Activated naive CD4-positive, alpha-beta T cell treated with anti-CD3 and anti-CD28 coated beads for 36 hours (primary cell): ENCODE data around the gene CYP26A1. TPM values are rescaled to one million over a fixed set of nuclear protein-coding genes. Genes with fewer than 3 reads are reported as not detected.

ENCODE experiments used
- CTCF ChIA-PET: fragments of 350-600 bp; sonication (Branson Sonifier 250); formaldehyde crosslinking; loops from one replicate; lab custom pipeline; 2021; ENCODE audit warnings: antibody characterized with exemption; lab: Charles Lee
- DNase-seq: peaks from one replicate; pipeline ENCODE4 v3.0.0-alpha.2; 2020
- H3K27ac Mint-ChIP-seq: one replicate; pipeline ENCODE4 v1.8.0; 2021; ENCODE audit warnings: mild to moderate bottlenecking, mixed read lengths
- H3K27me3 Mint-ChIP-seq: one replicate; pipeline ENCODE4 v1.8.0; 2021; ENCODE audit warnings: low read depth, mixed read lengths
- H3K36me3 Mint-ChIP-seq: one replicate; pipeline ENCODE4 v1.8.0; 2021; ENCODE audit warnings: low read depth, mixed read lengths
- H3K4me1 Mint-ChIP-seq: one replicate; pipeline ENCODE4 v1.8.0; 2021; ENCODE audit warnings: low read depth, mixed read lengths
- H3K4me3 Mint-ChIP-seq: one replicate; pipeline ENCODE4 v1.8.0; 2021; ENCODE audit warnings: mild to moderate bottlenecking, moderate library complexity, mixed read lengths
- H3K9me3 Mint-ChIP-seq: one replicate; pipeline ENCODE4 v1.8.0; 2021; ENCODE audit warnings: mixed read lengths
- intact Hi-C: fragments of 100-400 bp; cut with micrococcal nuclease; formaldehyde crosslinking; loops from one replicate; pipeline ENCODE4 v1.15.1; 2023
- total RNA-seq, 2 experiments: library from RNA; stranded (reverse); gene quantifications; one replicate each; pipeline ENCODE4 v1.2.3, GENCODE V29; 2021

CYP26A1 gene
- total RNA-seq, 2 experiments from 2014 or later, result not detected

GRCh38 chr10:93066544-93066913 is 7.2 kb upstream of the CYP26A1 start:
- CTCF ChIA-PET, result interaction anchor here (2.7 kb wide), 1 partner anchor 14 kb away, joined by 13 read pairs; no protein-coding TSS in a partner anchor
- Mint-ChIP-seq H3K4me1 (peaks cover 23% of the 10 kb centered on the region), H3K36me3 (no peaks in the 10 kb centered on the region), H3K4me3 (no peak overlapping the region), H3K27me3 (peaks cover 79% of the 10 kb centered on the region), H3K9me3 (no peaks in the 10 kb centered on the region), H3K27ac (no peak overlapping the region)
- intact Hi-C loops, result loop anchor here (10.0 kb wide), 1 partner anchor 372 kb away; no protein-coding TSS in a partner anchor
- DNase-seq, result no peak

- CTCF ChIA-PET, result interaction anchor here (0.6 to 2.7 kb wide), 6 partner anchors 9 to 291 kb away, joined by 3 to 13 read pairs (median 4); no protein-coding TSS in a partner anchor
- DNase-seq, result no peak
- H3K36me3 Mint-ChIP-seq, result no peaks in the 10 kb centered on the region
- H3K27ac Mint-ChIP-seq, result no peak overlapping the region
- peaks cover 79% of the 10 kb centered on the region for H3K27me3 Mint-ChIP-seq
- no peaks in the 10 kb centered on the region for H3K9me3 Mint-ChIP-seq
- H3K4me3 Mint-ChIP-seq, result no peak overlapping the region
- intact Hi-C loops, result loop anchor here (10.0 kb wide), 1 partner anchor 373 kb away; no protein-coding TSS in a partner anchor
- peaks cover 23% of the 10 kb centered on the region for H3K4me1 Mint-ChIP-seq
Measured at GRCh38 chr10:93067443-93068365, 6.0 kb upstream of the CYP26A1 start.

GRCh38 chr10:93068411-93069244 is 5.1 kb upstream of the CYP26A1 start:
- CTCF ChIA-PET, result interaction anchor here (0.6 to 2.7 kb wide), 4 partner anchors 8 to 290 kb away, joined by 3 to 13 read pairs (median 5); no protein-coding TSS in a partner anchor
- no peaks in the 10 kb centered on the region for H3K9me3 Mint-ChIP-seq
- H3K4me3 Mint-ChIP-seq, result no peak overlapping the region
- peaks cover 25% of the 10 kb centered on the region for H3K4me1 Mint-ChIP-seq
- no peak overlapping the region for H3K27ac Mint-ChIP-seq
- DNase-seq, result no peak
- H3K27me3 Mint-ChIP-seq, result peaks cover 83% of the 10 kb centered on the region
- intact Hi-C loops, result loop anchor here (10.0 kb wide), 1 partner anchor 374 kb away; no protein-coding TSS in a partner anchor
- no peaks in the 10 kb centered on the region for H3K36me3 Mint-ChIP-seq

DNA sequence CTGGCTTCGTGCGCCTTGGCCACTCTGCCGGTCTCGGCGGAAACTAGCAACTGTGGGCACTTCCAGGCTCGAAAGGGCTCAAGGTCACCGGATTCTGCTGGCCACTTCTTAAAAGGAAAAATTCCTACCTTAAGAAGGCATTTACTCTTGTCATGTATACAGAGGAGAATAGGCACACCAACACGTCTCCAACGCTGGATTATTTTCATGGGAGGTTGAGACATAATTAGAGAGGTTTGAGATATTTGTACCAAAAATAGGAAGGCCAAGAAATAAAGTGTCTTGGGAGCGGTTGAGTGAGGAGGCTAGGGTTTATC is 4.5 kb upstream of the CYP26A1 start:
- Mint-ChIP-seq H3K36me3 (no peaks in the 10 kb centered on the region), H3K9me3 (no peaks in the 10 kb centered on the region), H3K27me3 (peaks cover 80% of the 10 kb centered on the region), H3K4me1 (peaks cover 25% of the 10 kb centered on the region), H3K4me3 (no peak overlapping the region), H3K27ac (no peak overlapping the region)
- no peak for DNase-seq
- CTCF ChIA-PET, result interaction anchor here (0.9 kb wide), 1 partner anchor 9 kb away, joined by 4 read pairs; the partner anchor contains the start of gene CYP26C1
- intact Hi-C loops, result loop anchor here (10.0 kb wide), 1 partner anchor 374 kb away; no protein-coding TSS in a partner anchor

DNA sequence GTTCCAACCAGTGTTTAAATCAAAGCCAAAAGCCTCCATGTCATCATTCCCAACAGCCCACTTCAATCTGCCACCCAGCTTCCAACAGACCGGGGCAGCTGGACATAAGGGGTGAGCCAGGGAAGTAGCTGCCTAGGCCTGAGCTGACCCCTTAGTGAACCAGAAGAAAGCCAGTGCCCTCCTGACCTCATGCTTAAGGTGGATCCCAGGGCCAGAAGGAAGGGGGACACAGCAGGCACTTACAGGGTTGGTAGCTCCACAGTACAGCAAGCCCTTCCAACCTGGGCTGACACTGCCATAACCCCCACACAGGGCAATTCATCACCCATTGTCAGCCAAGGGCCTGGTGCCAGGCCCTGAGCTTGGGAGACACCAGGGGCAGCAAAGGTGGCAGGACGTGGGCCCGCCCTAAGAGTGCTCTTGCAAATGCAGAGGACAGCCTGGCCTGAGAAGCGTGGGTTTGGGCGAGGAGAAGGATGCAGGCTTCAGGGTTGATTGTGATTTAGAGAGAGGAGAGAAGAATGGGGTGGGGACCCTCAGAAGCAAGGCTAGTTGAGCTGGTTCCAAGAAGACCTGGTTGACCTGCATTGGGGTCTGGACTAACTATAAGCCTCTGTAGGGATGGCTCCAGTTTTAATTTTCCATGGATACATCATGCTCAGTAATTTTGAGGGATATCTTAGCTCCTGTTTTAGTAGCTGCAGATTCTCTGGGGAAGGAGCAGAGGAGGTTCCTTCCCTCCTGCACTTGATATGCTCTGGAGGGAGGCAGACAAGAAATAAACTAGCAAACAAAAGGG is 3.1 kb upstream of the CYP26A1 start:
- no peak overlapping the region for H3K27ac Mint-ChIP-seq
- H3K9me3 Mint-ChIP-seq, result no peaks in the 10 kb centered on the region
- H3K4me1 Mint-ChIP-seq, result peaks cover 36% of the 10 kb centered on the region
- DNase-seq, result no peak
- CTCF ChIA-PET, result interaction anchor here (0.6 to 1.2 kb wide), 4 partner anchors 9 to 382 kb away, joined by 3 to 5 read pairs (median 4); partner anchors contain the start of gene CYP26C1
- H3K36me3 Mint-ChIP-seq, result no peaks in the 10 kb centered on the region
- intact Hi-C loops, result no loop called here
- H3K27me3 Mint-ChIP-seq, result peaks cover 79% of the 10 kb centered on the region
- H3K4me3 Mint-ChIP-seq, result no peak overlapping the region

GRCh38 chr10:93071177-93071472 is 2.6 kb upstream of the CYP26A1 start:
- DNase-seq, result no peak
- intact Hi-C loops, result no loop called here
- Mint-ChIP-seq H3K27me3 (peaks cover 82% of the 10 kb centered on the region), H3K4me3 (no peak overlapping the region), H3K9me3 (no peaks in the 10 kb centered on the region), H3K36me3 (no peaks in the 10 kb centered on the region), H3K4me1 (peaks cover 38% of the 10 kb centered on the region), H3K27ac (no peak overlapping the region)
- CTCF ChIA-PET, result interaction anchor here (0.6 kb wide), 1 partner anchor 382 kb away, joined by 3 read pairs; no protein-coding TSS in a partner anchor

DNA sequence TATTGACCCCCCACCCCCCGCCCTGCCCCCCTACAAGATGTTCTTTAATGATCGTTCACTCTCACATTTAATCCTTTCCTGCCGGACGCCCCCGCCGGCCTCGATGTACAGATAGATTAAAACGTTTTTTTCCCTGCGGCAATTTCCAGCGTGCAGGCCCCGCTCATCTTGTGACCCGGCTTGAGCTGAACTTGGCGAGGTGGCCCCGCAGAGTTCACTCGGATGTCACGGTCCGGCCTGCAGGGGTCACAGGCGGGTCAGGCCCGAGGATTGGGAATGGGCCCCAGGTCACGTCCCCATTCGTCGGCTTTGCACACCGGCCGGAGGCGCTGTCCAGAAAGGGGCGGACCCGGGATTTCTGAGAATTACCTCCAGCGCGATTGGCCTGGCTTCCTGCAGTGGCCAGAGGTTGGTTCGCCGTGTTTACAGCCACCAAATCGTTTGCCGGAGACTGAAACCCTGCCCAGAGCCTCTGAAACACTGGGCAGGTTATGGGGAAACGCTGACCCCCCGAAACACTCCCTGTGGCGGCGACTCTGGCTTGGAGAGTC is 1.9 kb upstream of the CYP26A1 start:
- Mint-ChIP-seq H3K9me3 (no peaks in the 10 kb centered on the region), H3K36me3 (no peaks in the 10 kb centered on the region), H3K4me3 (no peak overlapping the region), H3K27ac (no peak overlapping the region), H3K27me3 (peaks cover 82% of the 10 kb centered on the region), H3K4me1 (peaks cover 38% of the 10 kb centered on the region)
- CTCF ChIA-PET, result interaction anchor here (1.1 kb wide), 1 partner anchor 9 kb away, joined by 3 read pairs; no protein-coding TSS in a partner anchor
- DNase-seq, result no peak
- intact Hi-C loops, result no loop called here

DNA sequence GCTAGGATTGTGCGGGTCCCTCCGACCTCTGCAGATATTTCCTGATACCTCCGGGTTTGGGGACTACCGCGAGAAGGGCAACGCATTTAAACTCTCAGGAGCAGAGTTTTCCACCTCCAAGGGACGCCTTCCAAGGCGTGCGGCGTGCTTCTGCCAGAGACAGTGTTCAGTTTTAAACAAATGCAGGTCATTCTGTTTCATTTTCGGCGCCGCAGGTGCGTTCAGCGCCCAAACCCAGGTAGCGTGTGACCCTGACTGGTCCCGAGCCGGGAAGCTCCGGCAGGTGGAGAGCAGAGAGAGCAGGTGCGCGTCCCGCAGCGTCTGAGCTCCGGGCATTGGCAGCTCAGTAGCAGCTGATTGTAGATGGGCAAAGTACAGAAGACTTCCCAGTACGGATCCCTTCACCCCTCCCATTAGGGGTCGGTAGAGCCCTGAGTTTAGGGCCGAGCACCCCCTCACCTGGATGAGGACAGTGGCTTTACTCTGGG is 1.4 kb upstream of the CYP26A1 start:
- Mint-ChIP-seq H3K4me1 (peaks cover 38% of the 10 kb centered on the region), H3K36me3 (no peaks in the 10 kb centered on the region), H3K27ac (no peak overlapping the region), H3K27me3 (peaks cover 79% of the 10 kb centered on the region), H3K9me3 (no peaks in the 10 kb centered on the region), H3K4me3 (peak overlapping the region; percentile 34)
- no peak for DNase-seq
- intact Hi-C loops, result no loop called here
- CTCF ChIA-PET, result interaction anchor here (1.1 kb wide), 1 partner anchor 9 kb away, joined by 3 read pairs; no protein-coding TSS in a partner anchor

- intact Hi-C loops, result no loop called here
- no peaks in the 10 kb centered on the region for H3K36me3 Mint-ChIP-seq
- no peak overlapping the region for H3K4me3 Mint-ChIP-seq
Measured at GRCh38 chr10:93072713-93073538, 767 bp upstream of the CYP26A1 start.

DNA sequence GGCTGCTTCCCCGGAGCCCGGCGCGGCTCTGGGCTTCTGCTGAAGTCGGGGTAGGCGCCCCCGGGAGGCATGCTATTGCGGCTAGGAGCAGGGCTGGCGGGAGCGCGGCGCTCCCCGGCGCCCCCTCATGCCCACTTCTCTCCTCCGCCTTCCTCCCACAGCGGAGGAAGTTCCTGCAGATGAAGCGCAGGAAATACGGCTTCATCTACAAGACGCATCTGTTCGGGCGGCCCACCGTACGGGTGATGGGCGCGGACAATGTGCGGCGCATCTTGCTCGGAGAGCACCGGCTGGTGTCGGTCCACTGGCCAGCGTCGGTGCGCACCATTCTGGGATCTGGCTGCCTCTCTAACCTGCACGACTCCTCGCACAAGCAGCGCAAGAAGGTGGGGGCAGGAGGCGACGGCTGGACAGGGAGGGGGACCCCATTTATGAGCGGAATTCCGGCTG is 479 bp downstream of the CYP26A1 start:
- peaks cover 31% of the 10 kb centered on the region for H3K4me1 Mint-ChIP-seq
- CTCF ChIA-PET, result interaction anchor here (0.6 kb wide), 1 partner anchor 109 kb away, joined by 3 read pairs; no protein-coding TSS in a partner anchor
- no peak for DNase-seq
- intact Hi-C loops, result loop anchor here (1.0 kb wide), 1 partner anchor 12 kb away; no protein-coding TSS in a partner anchor
- H3K36me3 Mint-ChIP-seq, result no peaks in the 10 kb centered on the region
- H3K4me3 Mint-ChIP-seq, result peak overlapping the region; percentile 62
- peaks cover 69% of the 10 kb centered on the region for H3K27me3 Mint-ChIP-seq
- no peaks in the 10 kb centered on the region for H3K9me3 Mint-ChIP-seq
- H3K27ac Mint-ChIP-seq, result no peak overlapping the region

More at GRCh38 chr10:93072713-93073538, 767 bp upstream of the CYP26A1 start:
- Mint-ChIP-seq H3K27me3 (peaks cover 75% of the 10 kb centered on the region), H3K9me3 (no peaks in the 10 kb centered on the region), H3K4me1 (peaks cover 36% of the 10 kb centered on the region), H3K27ac (no peak overlapping the region)
- no peak for DNase-seq
- CTCF ChIA-PET, result interaction anchor here (0.6 to 1.1 kb wide), 2 partner anchors 8 to 631 kb away, joined by 3 read pairs; no protein-coding TSS in a partner anchor
